Activated T-cell treated with anti-CD3 and anti-CD28 coated beads for 1 hour (primary cell): Measurements from ENCODE around the gene SP9.

Source experiments
- DNase-seq: peaks from one replicate; pipeline ENCODE4 v3.0.0-alpha.2; 2020; ENCODE audit warnings: low read depth

The SP9 gene

DNA sequence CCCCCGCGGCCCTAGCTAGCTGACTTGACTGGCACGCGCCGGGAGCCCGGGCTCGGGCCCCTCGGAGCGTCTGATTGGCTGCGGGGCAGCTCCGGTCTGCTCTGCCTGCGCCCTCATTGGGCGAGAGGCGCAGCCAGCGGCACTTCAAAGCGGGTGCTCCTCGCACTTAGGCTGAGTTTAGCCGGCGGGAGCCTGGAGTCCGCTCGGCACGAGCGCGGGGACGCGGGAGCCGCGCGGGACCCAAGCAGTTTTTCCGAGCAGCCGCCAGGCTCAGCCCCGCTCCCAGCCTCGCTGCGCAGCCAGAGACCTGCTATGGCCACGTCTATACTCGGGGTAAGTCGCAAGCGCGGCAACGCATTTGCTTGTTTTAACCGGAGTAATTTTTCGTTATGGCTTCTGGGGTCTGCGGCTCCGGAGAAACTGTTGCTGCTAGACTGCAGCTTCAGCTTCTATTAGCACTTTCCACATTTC lies at the start of gene SP9:
SP9 (plus strand) TSS at position 174 of the 471 bp plus-strand sequence; CDS start at position 313, 139 bp downstream.
- no peak for DNase-seq

DNA sequence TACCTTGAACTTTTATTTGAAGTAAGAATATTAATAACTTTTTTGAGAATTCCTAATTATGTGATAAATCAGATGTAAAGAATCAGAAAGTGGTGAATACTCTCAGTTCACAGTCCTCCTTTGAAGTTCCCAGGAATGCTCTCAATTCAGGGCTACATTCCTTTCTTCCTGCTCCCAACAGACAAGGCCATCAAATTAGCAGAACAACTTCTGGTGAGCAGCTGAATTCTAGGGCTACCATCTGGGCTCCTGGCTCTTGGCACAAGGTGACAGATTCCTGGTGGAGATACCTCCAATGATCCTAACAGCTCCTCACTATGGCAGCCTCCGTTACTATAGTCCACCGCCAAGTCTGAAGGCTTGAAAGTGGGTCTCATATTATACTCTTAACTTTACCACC lies 48.6 kb upstream of the SP9 start:
- DNase-seq: no peak

DNA sequence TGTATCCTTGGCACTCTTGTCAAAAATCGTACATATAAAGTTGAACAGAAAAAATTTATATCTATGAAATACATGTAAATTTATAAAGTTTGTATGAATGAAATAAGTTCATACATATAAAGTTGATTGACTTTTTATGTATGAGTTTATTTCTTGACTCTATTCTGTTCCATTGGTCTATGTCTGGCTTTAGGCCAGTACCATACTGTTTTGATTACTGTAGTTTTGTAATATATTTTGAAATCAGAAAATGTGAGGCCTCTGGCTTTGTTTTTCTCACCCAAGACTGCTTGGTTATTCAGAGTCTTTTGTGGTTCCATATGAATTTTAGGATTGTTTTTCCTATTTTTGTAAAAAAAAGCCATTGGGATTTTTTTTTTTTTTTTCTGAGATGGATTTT lies 41.8 kb upstream of the SP9 start:
- no peak for DNase-seq

DNA sequence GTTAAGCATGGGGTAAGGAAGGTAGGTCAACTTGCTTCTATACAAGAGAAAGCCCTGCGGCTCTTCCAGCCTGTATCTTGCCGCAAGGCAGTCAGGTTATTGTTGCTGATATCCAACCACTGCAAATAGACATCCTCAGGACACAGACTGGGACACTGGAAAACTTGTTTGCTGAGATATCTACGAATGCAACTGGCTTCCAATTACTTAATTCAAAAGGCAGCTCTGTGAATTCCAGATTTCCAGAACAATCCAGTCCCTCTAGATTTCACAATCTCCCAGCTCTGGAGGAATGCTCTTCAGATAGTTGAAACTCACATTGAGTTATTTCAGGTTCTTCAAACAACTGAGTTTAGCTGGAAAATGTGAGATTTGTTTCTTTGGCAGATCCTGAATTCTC lies 34.6 kb upstream of the SP9 start:
- DNase-seq: no peak

GRCh38 chr2:174312581-174313234 lies 22.0 kb upstream of the SP9 start:
- no peak for DNase-seq

DNA sequence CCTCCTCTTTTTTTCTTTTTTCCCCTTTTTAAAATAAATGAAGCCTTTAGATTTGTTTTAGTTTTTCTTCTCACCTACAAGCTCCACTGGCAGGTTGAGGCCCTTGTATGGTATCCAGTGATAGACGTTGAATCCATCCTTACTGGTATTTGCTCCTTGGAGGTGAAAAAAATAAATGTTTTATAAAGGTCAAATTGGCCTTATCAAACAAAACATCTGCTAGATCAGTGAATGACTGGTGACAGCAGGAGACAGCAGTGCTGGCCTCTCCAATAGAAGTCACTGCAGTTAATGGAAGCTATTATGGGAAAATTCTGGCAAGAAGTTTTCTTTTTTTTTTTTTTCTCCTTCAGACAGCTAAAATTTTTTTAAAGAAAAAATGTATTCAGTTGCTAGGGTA lies 12.6 kb upstream of the SP9 start:
- DNase-seq: no peak

DNA sequence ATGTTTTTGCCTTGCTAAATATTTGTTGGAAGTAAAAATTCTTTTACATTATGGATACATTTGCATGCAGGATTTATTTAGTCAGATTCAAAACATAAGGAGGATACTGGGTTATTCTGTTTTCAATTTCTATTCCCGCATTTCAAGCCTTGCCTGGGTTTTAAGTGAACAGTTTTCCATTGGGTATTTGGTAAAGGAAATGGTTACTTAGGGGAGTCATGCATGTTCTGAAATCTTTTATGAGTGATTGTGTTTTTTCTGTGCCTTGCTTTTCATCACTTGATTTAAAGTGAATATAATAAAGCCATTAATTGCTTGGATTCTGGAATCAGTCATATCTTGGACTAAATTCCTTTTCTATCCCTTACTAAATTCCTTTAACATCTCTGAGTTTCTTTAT lies 12.0 kb upstream of the SP9 start:
- DNase-seq: no peak

- no peak for DNase-seq
These were observed 10.2 kb upstream of the SP9 start for GRCh38 chr2:174324530-174324929.

- no peak for DNase-seq
These were observed 9.2 kb upstream of the SP9 start for GRCh38 chr2:174325373-174326160.

GRCh38 chr2:174326161-174327020 lies 8.4 kb upstream of the SP9 start:
- DNase-seq: no peak

DNA sequence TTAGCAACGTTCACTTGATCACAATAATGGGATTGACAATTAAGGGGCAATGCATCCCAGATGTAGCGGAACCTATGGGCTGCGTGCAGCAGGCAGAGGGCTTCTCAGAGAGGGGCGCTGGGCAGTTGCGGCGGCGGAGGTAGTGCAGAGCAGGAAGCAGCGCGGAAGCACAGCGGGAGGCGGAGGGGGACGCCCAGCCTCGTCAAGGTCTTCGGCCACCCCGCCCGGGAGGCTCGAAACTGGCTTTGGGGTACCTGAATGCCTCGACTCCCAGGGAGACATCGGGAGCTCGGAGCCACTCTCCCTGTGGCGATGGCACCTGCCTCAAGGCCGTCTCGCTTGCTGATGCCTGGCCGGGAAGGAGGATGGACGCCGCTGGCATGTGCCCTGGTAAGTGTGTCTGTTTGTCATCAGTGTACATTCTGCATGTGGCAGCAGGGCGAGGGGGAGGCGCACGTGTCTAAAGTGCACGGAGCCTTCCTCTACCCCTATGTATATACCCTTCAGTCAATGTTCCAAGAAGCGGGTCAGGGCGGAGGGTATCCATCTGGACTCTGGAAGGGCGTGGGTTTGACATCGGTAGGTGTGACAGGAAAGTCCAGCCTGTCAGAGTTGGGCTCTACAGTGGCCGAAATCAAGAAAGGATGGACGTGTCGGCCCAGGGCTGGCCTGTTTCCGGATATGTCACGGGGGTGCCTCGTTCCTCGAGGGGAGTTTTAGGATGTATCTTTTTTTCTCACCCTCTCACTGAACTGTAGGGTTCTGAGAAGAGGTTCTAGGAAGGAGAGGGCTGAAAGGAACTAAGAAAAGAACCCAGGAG lies 7.5 kb upstream of the SP9 start:
- no peak for DNase-seq

- DNase-seq: no peak
These were observed 7.0 kb upstream of the SP9 start for GRCh38 chr2:174327841-174328113.

GRCh38 chr2:174328114-174328960 lies 6.4 kb upstream of the SP9 start:
- DNase-seq: no peak

GRCh38 chr2:174328961-174329715 lies 5.6 kb upstream of the SP9 start:
- no peak for DNase-seq

- no peak for DNase-seq
These were observed 3.7 kb upstream of the SP9 start for GRCh38 chr2:174330945-174331594.

DNA sequence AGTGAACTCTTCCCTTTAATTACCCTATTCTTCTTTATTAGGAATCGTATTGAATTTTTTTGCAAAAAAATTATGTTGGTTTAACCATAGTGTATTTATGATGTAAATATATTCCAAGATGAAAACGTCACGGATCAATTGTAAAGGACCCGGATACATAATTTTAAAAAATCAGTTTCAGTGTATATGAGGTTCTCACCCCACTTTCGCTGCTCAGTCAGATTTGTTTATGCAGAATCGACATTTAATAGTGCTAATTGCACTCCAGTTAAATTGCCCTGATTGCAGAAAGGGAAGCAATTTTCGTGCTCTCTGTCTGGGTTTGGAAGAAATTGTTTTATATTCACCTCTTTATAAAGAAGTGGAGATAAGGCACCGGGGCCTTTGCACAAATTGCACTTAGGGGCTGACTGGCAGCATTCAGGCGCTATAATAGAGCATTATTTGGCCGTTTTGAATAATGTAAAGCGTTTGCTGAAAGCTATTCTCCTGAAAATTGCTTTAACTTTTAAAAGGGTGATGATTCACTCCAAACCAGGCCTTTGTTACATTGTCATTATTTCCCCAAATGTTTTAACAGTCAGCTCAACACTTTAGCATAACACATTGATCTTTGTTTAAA lies 3.0 kb upstream of the SP9 start:
- no peak for DNase-seq

DNA sequence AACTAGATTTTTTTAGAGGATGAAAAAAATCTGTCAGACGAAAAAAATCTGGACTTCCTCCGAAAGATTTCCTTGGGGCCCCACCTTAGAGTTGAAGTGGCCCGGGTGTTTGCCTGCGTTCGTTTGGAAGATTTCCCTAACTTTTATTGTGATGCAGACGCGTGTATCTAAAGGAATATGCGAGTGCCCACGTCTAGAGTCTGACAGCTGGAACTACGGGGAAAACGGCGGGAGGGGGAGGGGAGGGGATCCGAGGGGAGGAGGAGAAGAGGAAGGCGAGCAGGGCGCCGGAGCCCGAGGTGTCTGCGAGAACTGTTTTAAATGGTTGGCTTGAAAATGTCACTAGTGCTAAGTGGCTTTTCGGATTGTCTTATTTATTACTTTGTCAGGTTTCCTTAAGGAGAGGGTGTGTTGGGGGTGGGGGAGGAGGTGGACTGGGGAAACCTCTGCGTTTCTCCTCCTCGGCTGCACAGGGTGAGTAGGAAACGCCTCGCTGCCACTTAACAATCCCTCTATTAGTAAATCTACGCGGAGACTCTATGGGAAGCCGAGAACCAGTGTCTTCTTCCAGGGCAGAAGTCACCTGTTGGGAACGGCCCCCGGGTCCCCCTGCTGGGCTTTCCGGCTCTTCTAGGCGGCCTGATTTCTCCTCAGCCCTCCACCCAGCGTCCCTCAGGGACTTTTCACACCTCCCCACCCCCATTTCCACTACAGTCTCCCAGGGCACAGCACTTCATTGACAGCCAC lies 2.4 kb upstream of the SP9 start:
- no peak for DNase-seq

DNA sequence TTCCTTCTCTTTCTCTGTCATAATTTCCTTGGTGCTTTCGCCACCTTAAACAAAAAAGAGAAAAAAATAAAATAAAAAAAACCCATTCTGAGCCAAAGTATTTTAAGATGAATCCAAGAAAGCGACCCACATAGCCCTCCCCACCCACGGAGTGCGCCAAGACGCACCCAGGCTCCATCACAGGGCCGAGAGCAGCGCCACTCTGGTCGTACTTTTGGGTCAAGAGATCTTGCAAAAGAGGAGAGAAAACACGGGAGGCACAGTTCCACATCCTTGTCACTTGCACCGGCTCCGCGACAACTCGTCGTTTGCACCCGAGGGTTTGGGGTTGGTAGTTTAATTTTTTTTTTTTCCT lies 1.8 kb upstream of the SP9 start:
- no peak for DNase-seq
